ENCODE results near the gene COBL. TPM values are rescaled to one million over a fixed set of nuclear protein-coding genes. Genes with fewer than 3 reads are reported as not detected.
"Not testable (repeated sequence)": the region's sequence is repeated elsewhere in the genome, so short reads cannot be mapped to it uniquely, and the experiment has no call there.

The COBL gene
- total and polyA plus RNA-seq, 2 experiments from 2014 or later = not detected

GRCh38 chr7:51005074-51005473, 311.5 kb downstream of the COBL start:
- Histone ChIP-seq H3K4me1 (ENCODE audit: insufficient read depth) (peaks cover 7% of the 10 kb centered on the region), H3K27ac (no peak overlapping the region), H3K9me2 (ENCODE audit: insufficient read depth) (no peaks in the 10 kb centered on the region), H2AFZ (no peak overlapping the region), H4K20me1 (ENCODE audit: insufficient read depth) (no peaks in the 10 kb centered on the region), H3K36me3 (ENCODE audit: low read depth) (no peaks in the 10 kb centered on the region), H3K9me3 (ENCODE audit: low read depth) (no peaks in the 10 kb centered on the region), H3K79me2 (ENCODE audit: insufficient read depth) (no peaks in the 10 kb centered on the region), H3K27me3 (replicated peaks; ENCODE audit: insufficient read depth) (no peaks in the 10 kb centered on the region), H3F3A (ENCODE audit: insufficient read depth) (peaks cover 6% of the 10 kb centered on the region; the same call in 1 of the 2 replicates), H3K9ac (no peak overlapping the region), H3K4me3 (no peak overlapping the region), H3K4me2 (ENCODE audit: unreplicated experiment) (no peak overlapping the region)
- in situ Hi-C loops (cut with MboI) = no loop called here
- DNase-seq = no peak
- WGBS, 2 experiments (ENCODE audit: low coverage in 1 of 2, low lambda C conversion rate in 2 of 2, missing lambda C conversion rate in 2 of 2) = 95 to 100% methylated on average over 2 of the region's 2 CpGs
- TF ChIP-seq EZH2 (IDR thresholded peaks at IDR 0.05; ENCODE audit: insufficient read depth, poor library complexity, severe bottlenecking) (no peak), EZH2phosphoT487 (IDR thresholded peaks at IDR 0.05; ENCODE audit: insufficient read depth, low read depth) (no peak)

DNA sequence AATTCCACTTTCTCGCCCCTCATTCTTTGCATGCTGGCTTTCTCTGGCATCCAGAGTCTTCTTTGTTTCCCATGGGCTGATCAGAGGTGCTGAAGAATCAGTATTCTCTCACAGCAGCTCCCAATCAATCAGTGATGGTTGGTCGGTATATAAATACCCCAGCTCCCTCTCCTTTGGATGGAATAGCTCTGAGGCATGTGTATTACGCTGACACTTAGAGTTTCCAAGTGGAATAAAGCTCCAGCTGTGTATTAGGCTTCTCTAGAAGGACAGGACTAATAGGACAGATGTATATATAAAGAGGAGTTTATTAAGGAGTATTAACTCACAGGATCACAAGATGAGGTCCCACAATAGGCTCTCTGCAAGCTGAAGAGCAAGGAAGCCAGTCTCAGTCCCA, 315.7 kb downstream of the COBL start:
- H3K9ac ChIP-seq = no peak overlapping the region
- H3K36me3 ChIP-seq (ENCODE audit: low read depth) = no peaks in the 10 kb centered on the region
- no peak for DNase-seq
- H3F3A ChIP-seq (ENCODE audit: insufficient read depth) = no peaks in the 10 kb centered on the region
- no peak overlapping the region for H3K4me3 ChIP-seq
- H4K20me1 ChIP-seq (ENCODE audit: insufficient read depth) = no peaks in the 10 kb centered on the region
- TF ChIP-seq EZH2phosphoT487 (IDR thresholded peaks at IDR 0.05; ENCODE audit: insufficient read depth, low read depth) = no peak
- no peak for TF ChIP-seq EZH2 (IDR thresholded peaks at IDR 0.05; ENCODE audit: insufficient read depth, poor library complexity, severe bottlenecking)
- no peaks in the 10 kb centered on the region for H3K9me2 ChIP-seq (ENCODE audit: insufficient read depth)
- H3K4me1 ChIP-seq (ENCODE audit: insufficient read depth) = no peaks in the 10 kb centered on the region
- H3K9me3 ChIP-seq (ENCODE audit: low read depth) = no peaks in the 10 kb centered on the region
- WGBS, 2 experiments (ENCODE audit: low coverage in 1 of 2, low lambda C conversion rate in 2 of 2, missing lambda C conversion rate in 2 of 2) = 35 to 39% methylated on average over 3 of the region's 3 CpGs
- H2AFZ ChIP-seq = no peak overlapping the region
- no peak overlapping the region for H3K27ac ChIP-seq
- in situ Hi-C loops (cut with MboI) = no loop called here
- H3K4me2 ChIP-seq (ENCODE audit: unreplicated experiment) = no peak overlapping the region
- no peaks in the 10 kb centered on the region for H3K27me3 ChIP-seq (replicated peaks; ENCODE audit: insufficient read depth)
- H3K79me2 ChIP-seq (ENCODE audit: insufficient read depth) = no peaks in the 10 kb centered on the region

GRCh38 chr7:50994753-50995319, 321.8 kb downstream of the COBL start:
- Histone ChIP-seq H3K4me3 (no peak overlapping the region), H3K9me3 (ENCODE audit: low read depth) (no peaks in the 10 kb centered on the region), H3K9me2 (ENCODE audit: insufficient read depth) (no peaks in the 10 kb centered on the region), H3K79me2 (ENCODE audit: insufficient read depth) (no peaks in the 10 kb centered on the region), H2AFZ (no peak overlapping the region), H3K27ac (no peak overlapping the region), H3K4me2 (ENCODE audit: unreplicated experiment) (no peak overlapping the region), H3K27me3 (replicated peaks; ENCODE audit: insufficient read depth) (no peaks in the 10 kb centered on the region), H3K9ac (no peak overlapping the region), H3F3A (ENCODE audit: insufficient read depth) (no peaks in the 10 kb centered on the region), H3K4me1 (ENCODE audit: insufficient read depth) (no peaks in the 10 kb centered on the region), H4K20me1 (ENCODE audit: insufficient read depth) (no peaks in the 10 kb centered on the region), H3K36me3 (ENCODE audit: low read depth) (no peaks in the 10 kb centered on the region)
- no peak for DNase-seq
- 47 to 55% methylated on average over 5 of the region's 5 CpGs for WGBS, 2 experiments (ENCODE audit: low coverage in 1 of 2, low lambda C conversion rate in 2 of 2, missing lambda C conversion rate in 2 of 2)
- in situ Hi-C loops (cut with MboI) = no loop called here
- TF ChIP-seq EZH2phosphoT487 (IDR thresholded peaks at IDR 0.05; ENCODE audit: insufficient read depth, low read depth) (no peak), EZH2 (IDR thresholded peaks at IDR 0.05; ENCODE audit: insufficient read depth, poor library complexity, severe bottlenecking) (no peak)

- H3K27me3 ChIP-seq (replicated peaks; ENCODE audit: insufficient read depth); H3F3A ChIP-seq (ENCODE audit: insufficient read depth); H3K4me1 ChIP-seq (ENCODE audit: insufficient read depth); H3K9ac ChIP-seq; H3K9me2 ChIP-seq (ENCODE audit: insufficient read depth); H3K9me3 ChIP-seq (ENCODE audit: low read depth); H2AFZ ChIP-seq; H3K36me3 ChIP-seq (ENCODE audit: low read depth); in situ Hi-C loops (cut with MboI); H3K79me2 ChIP-seq (ENCODE audit: insufficient read depth); H3K4me2 ChIP-seq (ENCODE audit: unreplicated experiment); H4K20me1 ChIP-seq (ENCODE audit: insufficient read depth); H3K27ac ChIP-seq; H3K4me3 ChIP-seq; DNase-seq: not testable (repeated sequence)
- 47 to 56% methylated on average over 1 of the region's 1 CpG for WGBS, 2 experiments (ENCODE audit: low coverage in 1 of 2, low lambda C conversion rate in 2 of 2, missing lambda C conversion rate in 2 of 2)
Observed at GRCh38 chr7:50990214-50990613, 326.4 kb downstream of the COBL start.

DNA sequence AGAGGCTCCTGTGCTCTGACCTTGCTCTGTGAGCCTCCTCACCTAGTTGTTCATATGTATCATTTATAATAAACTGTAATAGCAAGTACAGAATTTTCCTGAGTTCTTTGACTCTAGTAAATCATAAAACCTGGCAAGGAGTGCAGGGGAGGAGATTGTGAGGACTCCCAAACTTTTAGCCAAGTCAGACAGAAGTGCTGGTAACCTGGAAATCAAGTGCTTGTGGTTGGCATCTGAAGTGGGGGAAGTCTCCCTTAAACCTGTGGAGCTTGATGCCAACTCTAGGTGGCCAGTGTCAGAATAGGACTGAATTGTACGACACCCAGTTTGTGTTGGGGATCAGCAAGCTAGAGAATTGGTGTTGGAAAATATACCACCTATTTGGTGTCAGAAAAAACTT, 327.6 kb downstream of the COBL start:
- Histone ChIP-seq H3K4me3 (no peak overlapping the region), H3K4me2 (ENCODE audit: unreplicated experiment) (no peak overlapping the region), H3K36me3 (ENCODE audit: low read depth) (no peaks in the 10 kb centered on the region), H3K9me3 (ENCODE audit: low read depth) (no peaks in the 10 kb centered on the region), H4K20me1 (ENCODE audit: insufficient read depth) (no peaks in the 10 kb centered on the region), H3K9me2 (ENCODE audit: insufficient read depth) (no peaks in the 10 kb centered on the region), H3F3A (ENCODE audit: insufficient read depth) (no peaks in the 10 kb centered on the region), H3K4me1 (ENCODE audit: insufficient read depth) (no peaks in the 10 kb centered on the region), H3K9ac (no peak overlapping the region), H3K27me3 (replicated peaks; ENCODE audit: insufficient read depth) (peaks cover 9% of the 10 kb centered on the region; the same call in 1 of the 2 replicates), H2AFZ (no peak overlapping the region), H3K27ac (no peak overlapping the region), H3K79me2 (ENCODE audit: insufficient read depth) (no peaks in the 10 kb centered on the region)
- TF ChIP-seq EZH2 (IDR thresholded peaks at IDR 0.05; ENCODE audit: insufficient read depth, poor library complexity, severe bottlenecking) (no peak), EZH2phosphoT487 (IDR thresholded peaks at IDR 0.05; ENCODE audit: insufficient read depth, low read depth) (no peak)
- WGBS, 2 experiments (ENCODE audit: low coverage in 1 of 2, low lambda C conversion rate in 2 of 2, missing lambda C conversion rate in 2 of 2) = 50 to 69% methylated on average over 1 of the region's 1 CpG
- no peak for DNase-seq
- in situ Hi-C loops (cut with MboI) = no loop called here

Data from GM23248 (cell line).